Measurements from ENCODE around the gene INPP5A. TPM values are rescaled to one million over a fixed set of nuclear protein-coding genes. Genes with fewer than 3 reads are reported as not detected.

INPP5A gene
- total and polyA plus RNA-seq, 9 of the 15 experiments (the other 6 are each of a cell fraction or from before 2014, with no cell fraction given), result 0.66 to 11.6 (median 7.7) TPM

DNA sequence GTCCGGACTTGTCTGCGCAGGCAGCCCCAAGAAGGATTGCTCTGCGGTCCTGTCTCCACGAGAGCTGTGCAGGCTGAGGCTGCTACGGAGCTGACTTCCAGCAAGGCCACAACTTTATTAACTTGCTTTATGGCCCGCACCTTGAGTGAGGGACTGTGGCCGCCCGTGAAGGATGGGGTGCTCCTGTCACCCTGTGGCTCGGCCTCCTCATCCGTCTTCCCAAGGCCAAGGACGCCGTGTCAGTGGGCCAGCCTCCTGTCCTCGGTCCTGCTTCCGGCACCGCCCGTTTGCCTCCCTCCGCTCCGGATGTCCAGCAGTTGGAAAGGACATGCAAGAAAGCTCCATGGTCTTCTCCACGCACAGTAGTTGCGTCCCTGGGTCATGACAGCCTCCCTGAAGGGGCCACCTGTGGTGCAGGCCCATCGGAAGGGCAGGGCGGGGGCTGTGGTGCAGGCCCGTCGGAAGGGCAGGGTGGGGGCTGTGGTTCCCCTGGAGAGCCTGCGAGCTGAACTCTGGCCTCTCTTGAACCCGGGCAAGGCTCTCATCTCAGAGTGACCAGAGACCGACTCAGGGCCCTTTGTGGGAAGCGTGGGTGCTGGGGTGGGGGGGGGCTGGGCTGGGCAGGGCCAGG lies 161.3 kb downstream of the INPP5A start:
- ChIA-PET CTCF (ENCODE audit: low intra/inter-chr PET ratio) (no interaction called here), POLR2A (no interaction called here)
- no peaks in the 10 kb centered on the region for H3K27me3 ChIP-seq (ENCODE audit: control insufficient read depth in 2 of 2, insufficient read depth in 2 of 2, low read length in 2 of 2)
- WGBS (ENCODE audit: insufficient coverage, low coverage, missing lambda C conversion rate), result 86% methylated on average over 19 of the region's 28 CpGs
- no peak overlapping the region for H3K4me3 ChIP-seq
- H3K9me1 ChIP-seq (ENCODE audit: control insufficient read depth, insufficient read depth, low read length), result no peaks in the 10 kb centered on the region
- intact Hi-C loops (cut with micrococcal nuclease) (no loop called here), in situ Hi-C loops (cut with MboI) (no loop called here)
- no peak overlapping the region for H3K4me2 ChIP-seq (ENCODE audit: insufficient read depth, low read length)
- H3K9ac ChIP-seq (ENCODE audit: insufficient read depth in 1 of 2, low read depth in 2 of 2, low read length in 2 of 2), result no peak overlapping the region
- H3K27ac ChIP-seq (ENCODE audit: extremely low read depth, low read depth, low read length), result no peak overlapping the region
- TF ChIP-seq HIVEP1 (CRISPR knock-in tag; IDR thresholded peaks at IDR 0.05) (no peak), MCM2 (IDR thresholded peaks at IDR 0.05; ENCODE audit: low read depth) (no peak)
- H4K20me1 ChIP-seq (replicated peaks; ENCODE audit: control insufficient read depth, insufficient read depth, low read length), result no peaks in the 10 kb centered on the region
- FAIRE-seq (no peak), ATAC-seq (no peak), DNase-seq (ENCODE audit: extremely low read depth in 1 of 4, low spot score in 3 of 4) (no peak)
- H3K4me1 ChIP-seq (replicated peaks in 1 of 2; ENCODE audit: control insufficient read depth in 2 of 2, insufficient read depth in 2 of 2, low read length in 2 of 2), result no peaks in the 10 kb centered on the region
- H2AFZ ChIP-seq (ENCODE audit: low read depth, low read length), result no peak overlapping the region
- no peaks in the 10 kb centered on the region for H3K36me3 ChIP-seq (ENCODE audit: control insufficient read depth, insufficient read depth, low read length)
- H3K9me3 ChIP-seq (replicated peaks; ENCODE audit: control insufficient read depth, insufficient read depth, low read depth, low read length), result no peaks in the 10 kb centered on the region
- H3K79me2 ChIP-seq (ENCODE audit: control insufficient read depth, insufficient read depth, low read length), result no peaks in the 10 kb centered on the region
- BruUV-seq (replicated peaks), result no TSS peak

GRCh38 chr10:132699411-132700155 lies 162.0 kb downstream of the INPP5A start:
- H3K4me2 ChIP-seq (ENCODE audit: insufficient read depth, low read length), result no peak overlapping the region
- H3K4me3 ChIP-seq, result no peak overlapping the region
- H3K79me2 ChIP-seq (ENCODE audit: control insufficient read depth, insufficient read depth, low read length), result no peaks in the 10 kb centered on the region
- H3K27ac ChIP-seq (ENCODE audit: extremely low read depth, low read depth, low read length), result no peak overlapping the region
- in situ Hi-C loops (cut with MboI) (no loop called here), intact Hi-C loops (cut with micrococcal nuclease) (no loop called here)
- H3K36me3 ChIP-seq (ENCODE audit: control insufficient read depth, insufficient read depth, low read length), result no peaks in the 10 kb centered on the region
- ChIA-PET CTCF (ENCODE audit: low intra/inter-chr PET ratio) (no interaction called here), POLR2A (no interaction called here)
- no peak for FAIRE-seq
- no peaks in the 10 kb centered on the region for H3K27me3 ChIP-seq (ENCODE audit: control insufficient read depth in 2 of 2, insufficient read depth in 2 of 2, low read length in 2 of 2)
- WGBS (ENCODE audit: insufficient coverage, low coverage, missing lambda C conversion rate), result 85% methylated on average over 12 of the region's 18 CpGs
- H3K9me1 ChIP-seq (ENCODE audit: control insufficient read depth, insufficient read depth, low read length), result no peaks in the 10 kb centered on the region
- no peaks in the 10 kb centered on the region for H4K20me1 ChIP-seq (replicated peaks; ENCODE audit: control insufficient read depth, insufficient read depth, low read length)
- no peak overlapping the region for H3K9ac ChIP-seq (ENCODE audit: insufficient read depth in 1 of 2, low read depth in 2 of 2, low read length in 2 of 2)
- no peak for ATAC-seq
- no peaks in the 10 kb centered on the region for H3K4me1 ChIP-seq (replicated peaks in 1 of 2; ENCODE audit: control insufficient read depth in 2 of 2, insufficient read depth in 2 of 2, low read length in 2 of 2)
- no peak for DNase-seq (ENCODE audit: extremely low read depth in 1 of 4, low spot score in 3 of 4)
- no TSS peak for BruUV-seq (replicated peaks)
- no peak overlapping the region for H2AFZ ChIP-seq (ENCODE audit: low read depth, low read length)
- no peaks in the 10 kb centered on the region for H3K9me3 ChIP-seq (replicated peaks; ENCODE audit: control insufficient read depth, insufficient read depth, low read depth, low read length)
- TF ChIP-seq KDM2B (CRISPR knock-in tag; IDR thresholded peaks at IDR 0.05), result no peak
- TF ChIP-seq, protein P1, sequence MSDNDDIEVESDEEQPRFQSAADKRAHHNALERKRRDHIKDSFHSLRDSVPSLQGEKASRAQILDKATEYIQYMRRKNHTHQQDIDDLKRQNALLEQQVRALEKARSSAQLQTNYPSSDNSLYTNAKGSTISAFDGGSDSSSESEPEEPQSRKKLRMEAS (CRISPR knock-in tag; IDR thresholded peaks at IDR 0.05), result no peak
- no peak for TF ChIP-seq KAT2B (IDR thresholded peaks at IDR 0.05; ENCODE audit: low read depth, low read length)
- TF ChIP-seq, protein P2, sequence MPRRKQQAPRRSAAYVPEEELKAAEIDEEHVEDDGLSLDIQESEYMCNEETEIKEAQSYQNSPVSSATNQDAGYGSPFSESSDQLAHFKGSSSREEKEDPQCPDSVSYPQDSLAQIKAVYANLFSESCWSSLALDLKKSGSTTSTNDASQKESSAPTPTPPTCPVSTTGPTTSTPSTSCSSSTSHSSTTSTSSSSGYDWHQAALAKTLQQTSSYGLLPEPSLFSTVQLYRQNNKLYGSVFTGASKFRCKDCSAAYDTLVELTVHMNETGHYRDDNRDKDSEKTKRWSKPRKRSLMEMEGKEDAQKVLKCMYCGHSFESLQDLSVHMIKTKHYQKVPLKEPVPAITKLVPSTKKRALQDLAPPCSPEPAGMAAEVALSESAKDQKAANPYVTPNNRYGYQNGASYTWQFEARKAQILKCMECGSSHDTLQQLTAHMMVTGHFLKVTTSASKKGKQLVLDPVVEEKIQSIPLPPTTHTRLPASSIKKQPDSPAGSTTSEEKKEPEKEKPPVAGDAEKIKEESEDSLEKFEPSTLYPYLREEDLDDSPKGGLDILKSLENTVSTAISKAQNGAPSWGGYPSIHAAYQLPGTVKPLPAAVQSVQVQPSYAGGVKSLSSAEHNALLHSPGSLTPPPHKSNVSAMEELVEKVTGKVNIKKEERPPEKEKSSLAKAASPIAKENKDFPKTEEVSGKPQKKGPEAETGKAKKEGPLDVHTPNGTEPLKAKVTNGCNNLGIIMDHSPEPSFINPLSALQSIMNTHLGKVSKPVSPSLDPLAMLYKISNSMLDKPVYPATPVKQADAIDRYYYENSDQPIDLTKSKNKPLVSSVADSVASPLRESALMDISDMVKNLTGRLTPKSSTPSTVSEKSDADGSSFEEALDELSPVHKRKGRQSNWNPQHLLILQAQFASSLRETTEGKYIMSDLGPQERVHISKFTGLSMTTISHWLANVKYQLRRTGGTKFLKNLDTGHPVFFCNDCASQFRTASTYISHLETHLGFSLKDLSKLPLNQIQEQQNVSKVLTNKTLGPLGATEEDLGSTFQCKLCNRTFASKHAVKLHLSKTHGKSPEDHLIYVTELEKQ (CRISPR knock-in tag; IDR thresholded peaks at IDR 0.05), result no peak
- no peak for TF ChIP-seq CHD1 (IDR thresholded peaks at IDR 0.05; ENCODE audit: low read length)
- TF ChIP-seq, protein P3, sequence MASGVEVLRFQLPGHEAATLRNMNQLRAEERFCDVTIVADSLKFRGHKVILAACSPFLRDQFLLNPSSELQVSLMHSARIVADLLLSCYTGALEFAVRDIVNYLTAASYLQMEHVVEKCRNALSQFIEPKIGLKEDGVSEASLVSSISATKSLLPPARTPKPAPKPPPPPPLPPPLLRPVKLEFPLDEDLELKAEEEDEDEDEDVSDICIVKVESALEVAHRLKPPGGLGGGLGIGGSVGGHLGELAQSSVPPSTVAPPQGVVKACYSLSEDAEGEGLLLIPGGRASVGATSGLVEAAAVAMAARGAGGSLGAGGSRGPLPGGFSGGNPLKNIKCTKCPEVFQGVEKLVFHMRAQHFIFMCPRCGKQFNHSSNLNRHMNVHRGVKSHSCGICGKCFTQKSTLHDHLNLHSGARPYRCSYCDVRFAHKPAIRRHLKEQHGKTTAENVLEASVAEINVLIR (CRISPR knock-in tag; IDR thresholded peaks at IDR 0.05), result no peak

All from K562 (cell line).